GM18511 (cell line): Measurements from ENCODE around the gene PNPLA2.

ENCODE experiments used
- ATAC-seq: cut with Tn5 transposase; IDR thresholded peaks from one replicate; pipeline ENCODE4 v1.9.1; 2021; ENCODE audit warnings: mild to moderate bottlenecking, moderate library complexity; ENCODE audit not compliant: unreplicated experiment

The PNPLA2 gene

DNA sequence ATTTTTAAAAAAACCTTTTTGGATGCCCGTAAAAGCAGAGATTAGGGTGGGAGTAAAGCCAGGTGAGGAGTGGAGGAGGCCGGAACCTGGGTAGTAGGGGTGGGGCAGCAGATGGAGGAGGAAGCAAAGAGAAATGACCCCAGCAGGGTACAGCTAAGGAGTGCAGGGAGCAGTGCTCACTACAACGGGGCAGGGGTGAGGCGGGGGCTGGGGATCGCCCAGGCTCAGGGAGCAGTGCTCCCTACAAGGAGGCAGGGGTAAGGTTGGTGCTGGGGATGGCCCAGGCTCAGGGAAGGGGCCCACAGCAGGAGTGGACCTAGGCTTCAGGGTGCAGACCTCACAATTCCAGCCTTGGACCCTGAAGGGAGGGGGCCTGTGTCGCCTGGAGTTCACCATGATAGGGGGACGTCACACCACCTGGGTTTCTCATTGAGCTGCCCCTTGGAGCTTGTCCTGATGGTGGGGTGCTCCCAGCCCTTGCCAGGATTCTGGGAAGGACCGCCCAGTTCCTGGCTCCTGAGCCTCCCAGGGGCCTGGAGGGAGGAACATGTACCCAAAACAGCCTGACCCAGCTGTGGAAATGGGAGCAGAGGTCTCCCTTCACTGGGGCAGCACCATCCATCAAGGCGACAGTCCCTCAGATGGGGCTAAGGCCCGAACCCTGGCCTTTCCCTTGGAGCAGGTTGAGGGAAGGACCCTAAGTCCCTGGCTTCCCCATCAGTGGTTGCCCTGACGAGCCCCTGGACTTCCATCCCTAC, 2.9 kb upstream of the PNPLA2 start:
- no peak for ATAC-seq

DNA sequence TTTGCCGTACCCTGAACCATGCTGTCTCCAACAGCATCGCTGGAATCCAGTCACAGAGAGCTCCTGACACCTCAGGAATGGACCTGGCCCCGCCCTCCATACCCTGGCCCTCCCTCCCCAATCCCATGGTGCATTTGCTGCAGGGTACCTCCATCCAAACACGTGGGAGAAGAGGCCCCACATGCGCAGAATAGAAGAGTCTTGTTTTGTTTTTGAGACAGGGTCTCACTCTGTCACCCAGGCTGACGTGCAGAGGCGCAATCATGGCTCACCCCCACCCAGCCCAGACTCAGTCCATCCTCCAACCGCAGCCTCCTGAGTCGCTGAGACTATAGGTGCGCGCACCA, 2.3 kb upstream of the PNPLA2 start:
- ATAC-seq = no peak

DNA sequence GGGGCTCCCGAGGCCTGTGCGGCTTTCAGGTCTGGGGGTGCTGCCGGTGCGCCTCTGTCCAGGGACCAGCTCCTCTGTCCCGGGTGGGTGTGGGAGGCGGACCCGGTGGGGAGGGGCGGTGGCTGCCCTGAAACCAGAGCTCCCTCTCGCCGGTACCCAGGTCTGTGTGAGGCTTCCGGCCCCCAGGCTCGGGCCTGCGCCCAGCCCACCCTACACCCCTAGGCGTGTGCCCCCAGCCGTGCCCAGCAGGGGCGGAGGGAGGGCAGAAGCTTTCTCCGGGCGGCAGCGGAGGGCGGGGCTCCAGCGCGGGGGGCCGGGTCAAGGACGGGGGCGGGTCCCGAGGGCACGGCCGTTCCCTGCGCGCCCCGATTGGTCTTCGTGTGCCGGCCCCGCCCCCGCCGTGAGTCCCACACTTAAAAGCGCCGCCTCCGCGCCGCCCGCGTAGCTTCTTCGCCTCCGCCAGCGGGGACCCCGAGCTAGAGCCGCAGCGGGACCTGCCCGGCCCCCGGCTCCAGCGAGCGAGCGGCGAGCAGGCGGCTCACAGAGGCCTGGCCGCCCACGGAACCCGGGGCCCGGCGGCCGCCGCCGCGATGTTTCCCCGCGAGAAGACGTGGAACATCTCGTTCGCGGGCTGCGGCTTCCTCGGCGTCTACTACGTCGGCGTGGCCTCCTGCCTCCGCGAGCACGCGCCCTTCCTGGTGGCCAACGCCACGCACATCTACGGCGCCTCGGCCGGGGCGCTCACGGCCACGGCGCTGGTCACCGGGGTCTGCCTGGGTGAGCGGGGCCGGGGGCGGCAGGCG, 616 bp downstream of the PNPLA2 start:
- ATAC-seq = peak; percentile 71

DNA sequence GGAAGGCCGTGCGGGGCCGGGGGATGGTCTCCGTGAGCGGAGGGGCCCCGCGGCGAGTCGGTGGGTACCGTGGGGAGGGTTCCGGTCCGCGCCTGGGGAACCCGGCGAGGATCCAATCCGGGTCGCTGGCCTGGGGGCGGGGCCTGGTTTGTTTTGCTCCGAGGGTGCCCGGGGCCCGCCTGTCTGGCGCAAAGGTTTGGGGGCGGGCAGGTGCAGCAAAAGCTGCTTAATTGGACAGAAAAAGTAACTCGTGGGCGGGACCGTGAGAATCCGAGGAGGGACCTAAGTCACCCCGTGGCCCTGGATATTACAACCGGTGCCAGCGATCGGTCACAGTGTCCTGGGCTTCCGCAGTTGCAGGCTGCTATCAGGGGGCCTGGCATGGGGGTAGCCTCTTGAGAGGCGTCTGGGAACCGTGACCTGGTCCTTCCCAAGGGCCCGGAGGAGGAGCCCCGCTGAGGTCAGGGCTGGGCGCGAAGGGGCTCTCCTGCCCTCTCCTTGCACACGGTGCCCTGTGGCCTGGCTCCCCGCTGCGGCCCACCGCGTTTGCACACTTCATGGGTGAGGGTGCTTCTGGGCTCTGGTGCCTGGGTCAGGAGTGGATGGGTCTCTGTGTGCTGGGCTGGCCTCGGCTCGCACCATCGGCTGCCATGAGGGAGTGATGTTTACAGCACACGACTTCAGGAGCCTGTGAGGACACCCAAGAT, 1.4 kb downstream of the PNPLA2 start:
- ATAC-seq = peak; percentile 77

DNA sequence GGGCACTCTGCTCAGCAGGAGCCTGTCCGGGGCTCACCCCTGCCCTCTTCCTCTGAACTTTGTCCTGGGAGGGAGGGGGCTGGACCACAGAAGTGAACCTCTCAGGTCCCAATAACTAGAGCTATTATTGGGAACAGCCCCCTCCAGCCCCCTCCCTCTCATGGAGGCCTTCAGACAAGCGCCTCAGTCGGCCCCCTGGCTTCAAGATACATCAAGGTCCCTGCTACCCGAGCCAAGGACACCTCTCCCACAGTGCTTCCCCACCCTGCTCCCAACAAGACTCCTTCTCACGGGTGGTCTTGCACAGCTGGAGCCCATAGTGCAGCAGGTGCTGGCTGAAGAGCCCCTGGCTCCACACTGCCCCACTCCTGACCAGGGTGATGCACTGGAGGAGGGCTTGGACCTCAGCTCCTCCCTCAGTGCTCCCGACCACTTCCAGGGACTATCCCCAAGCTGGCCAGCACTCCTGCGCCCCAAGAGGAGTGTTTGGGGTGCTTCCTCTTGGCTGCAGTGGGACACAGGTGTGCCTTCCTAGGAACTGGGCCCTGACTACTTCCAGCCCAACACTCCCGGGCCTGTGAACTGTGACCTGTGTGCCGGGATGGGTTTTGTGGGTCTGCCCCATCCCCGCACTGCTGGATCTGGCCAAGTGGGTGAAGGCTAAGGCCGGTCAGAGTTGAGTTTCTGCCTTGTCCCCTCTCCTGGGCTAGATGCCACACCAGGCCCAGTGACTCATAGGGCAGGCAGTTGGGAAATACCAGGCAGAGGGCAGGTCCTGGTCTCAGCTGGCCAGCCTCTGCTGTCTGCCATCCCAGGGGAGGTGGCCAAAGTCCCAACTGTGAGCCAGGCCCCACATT, 2.2 kb downstream of the PNPLA2 start:
- ATAC-seq = no peak

DNA sequence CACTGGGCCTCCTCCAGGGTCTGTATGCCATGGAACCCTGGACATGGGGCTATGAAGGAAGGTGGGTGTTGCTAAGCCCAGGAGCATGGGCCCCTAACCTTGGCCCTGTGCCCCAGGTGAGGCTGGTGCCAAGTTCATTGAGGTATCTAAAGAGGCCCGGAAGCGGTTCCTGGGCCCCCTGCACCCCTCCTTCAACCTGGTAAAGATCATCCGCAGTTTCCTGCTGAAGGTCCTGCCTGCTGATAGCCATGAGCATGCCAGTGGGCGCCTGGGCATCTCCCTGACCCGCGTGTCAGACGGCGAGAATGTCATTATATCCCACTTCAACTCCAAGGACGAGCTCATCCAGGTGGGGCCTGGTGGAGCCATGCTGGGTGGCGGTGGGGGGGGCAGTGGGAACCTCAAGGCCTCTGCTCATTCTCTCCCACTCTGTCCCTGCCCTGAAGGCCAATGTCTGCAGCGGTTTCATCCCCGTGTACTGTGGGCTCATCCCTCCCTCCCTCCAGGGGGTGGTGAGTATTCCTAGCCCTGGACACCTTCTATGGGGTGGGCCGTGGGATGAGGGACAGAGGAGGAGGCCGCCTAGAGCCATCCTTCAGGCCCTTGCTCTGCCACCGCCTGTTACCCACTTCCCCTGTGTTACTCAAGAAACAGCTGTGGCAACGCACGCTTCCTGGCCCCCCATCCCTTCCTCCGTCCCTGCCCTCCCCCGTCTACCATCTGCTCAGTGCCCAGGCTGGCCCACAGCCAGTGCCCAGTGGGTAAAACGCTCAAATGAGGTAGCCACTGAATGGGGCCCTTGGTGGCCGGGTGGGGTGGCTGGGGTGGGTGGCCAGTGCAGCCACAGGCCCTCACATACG, 3.0 kb downstream of the PNPLA2 start:
- no peak for ATAC-seq

DNA sequence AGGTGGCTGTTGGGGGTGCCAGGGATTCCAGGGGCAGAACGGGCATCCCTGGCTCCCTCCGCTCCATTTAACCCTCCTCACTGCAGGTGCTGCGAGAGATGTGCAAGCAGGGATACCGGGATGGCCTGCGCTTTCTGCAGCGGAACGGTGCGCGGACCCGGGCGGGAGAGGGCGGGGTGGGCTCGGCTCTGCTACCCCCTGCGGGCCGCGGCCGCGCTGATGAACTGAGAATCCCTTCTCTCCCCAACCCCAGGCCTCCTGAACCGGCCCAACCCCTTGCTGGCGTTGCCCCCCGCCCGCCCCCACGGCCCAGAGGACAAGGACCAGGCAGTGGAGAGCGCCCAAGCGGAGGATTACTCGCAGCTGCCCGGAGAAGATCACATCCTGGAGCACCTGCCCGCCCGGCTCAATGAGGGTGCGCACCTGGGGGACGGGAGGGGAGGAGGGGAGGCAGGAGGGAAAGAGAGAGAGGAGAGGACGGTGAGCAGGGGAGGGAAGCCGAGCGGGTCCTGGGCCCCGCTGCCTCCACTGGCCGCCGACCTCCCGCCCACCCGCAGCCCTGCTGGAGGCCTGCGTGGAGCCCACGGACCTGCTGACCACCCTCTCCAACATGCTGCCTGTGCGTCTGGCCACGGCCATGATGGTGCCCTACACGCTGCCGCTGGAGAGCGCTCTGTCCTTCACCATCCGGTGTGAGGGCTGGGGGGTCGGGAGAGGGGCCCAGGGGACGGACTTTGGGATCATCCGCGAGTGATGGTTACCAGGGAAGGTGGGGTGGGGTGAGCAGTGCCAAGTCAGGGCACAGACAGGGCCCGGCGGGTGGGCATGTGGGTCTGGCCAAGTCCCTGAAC, 5.0 kb downstream of the PNPLA2 start:
- no peak for ATAC-seq

DNA sequence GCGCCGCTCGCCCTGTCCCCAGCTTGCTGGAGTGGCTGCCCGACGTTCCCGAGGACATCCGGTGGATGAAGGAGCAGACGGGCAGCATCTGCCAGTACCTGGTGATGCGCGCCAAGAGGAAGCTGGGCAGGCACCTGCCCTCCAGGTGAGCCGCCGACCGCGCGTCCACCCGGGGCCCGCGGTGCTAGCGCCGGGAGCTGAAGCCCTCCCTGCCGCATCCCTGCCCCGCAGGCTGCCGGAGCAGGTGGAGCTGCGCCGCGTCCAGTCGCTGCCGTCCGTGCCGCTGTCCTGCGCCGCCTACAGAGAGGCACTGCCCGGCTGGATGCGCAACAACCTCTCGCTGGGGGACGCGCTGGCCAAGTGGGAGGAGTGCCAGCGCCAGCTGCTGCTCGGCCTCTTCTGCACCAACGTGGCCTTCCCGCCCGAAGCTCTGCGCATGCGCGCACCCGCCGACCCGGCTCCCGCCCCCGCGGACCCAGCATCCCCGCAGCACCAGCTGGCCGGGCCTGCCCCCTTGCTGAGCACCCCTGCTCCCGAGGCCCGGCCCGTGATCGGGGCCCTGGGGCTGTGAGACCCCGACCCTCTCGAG, 5.7 kb downstream of the PNPLA2 start:
- ATAC-seq = no peak

DNA sequence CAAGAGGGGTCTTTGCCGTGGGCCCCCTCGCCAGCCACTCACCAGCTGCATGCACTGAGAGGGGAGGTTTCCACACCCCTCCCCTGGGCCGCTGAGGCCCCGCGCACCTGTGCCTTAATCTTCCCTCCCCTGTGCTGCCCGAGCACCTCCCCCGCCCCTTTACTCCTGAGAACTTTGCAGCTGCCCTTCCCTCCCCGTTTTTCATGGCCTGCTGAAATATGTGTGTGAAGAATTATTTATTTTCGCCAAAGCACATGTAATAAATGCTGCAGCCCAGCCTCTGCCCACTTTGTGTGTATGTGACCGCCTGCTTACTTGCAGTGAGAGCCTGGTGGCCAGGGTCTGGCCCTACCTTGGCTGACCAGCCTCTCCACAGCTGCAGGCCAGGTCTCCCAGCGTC, 6.2 kb downstream of the PNPLA2 start:
- ATAC-seq = no peak

DNA sequence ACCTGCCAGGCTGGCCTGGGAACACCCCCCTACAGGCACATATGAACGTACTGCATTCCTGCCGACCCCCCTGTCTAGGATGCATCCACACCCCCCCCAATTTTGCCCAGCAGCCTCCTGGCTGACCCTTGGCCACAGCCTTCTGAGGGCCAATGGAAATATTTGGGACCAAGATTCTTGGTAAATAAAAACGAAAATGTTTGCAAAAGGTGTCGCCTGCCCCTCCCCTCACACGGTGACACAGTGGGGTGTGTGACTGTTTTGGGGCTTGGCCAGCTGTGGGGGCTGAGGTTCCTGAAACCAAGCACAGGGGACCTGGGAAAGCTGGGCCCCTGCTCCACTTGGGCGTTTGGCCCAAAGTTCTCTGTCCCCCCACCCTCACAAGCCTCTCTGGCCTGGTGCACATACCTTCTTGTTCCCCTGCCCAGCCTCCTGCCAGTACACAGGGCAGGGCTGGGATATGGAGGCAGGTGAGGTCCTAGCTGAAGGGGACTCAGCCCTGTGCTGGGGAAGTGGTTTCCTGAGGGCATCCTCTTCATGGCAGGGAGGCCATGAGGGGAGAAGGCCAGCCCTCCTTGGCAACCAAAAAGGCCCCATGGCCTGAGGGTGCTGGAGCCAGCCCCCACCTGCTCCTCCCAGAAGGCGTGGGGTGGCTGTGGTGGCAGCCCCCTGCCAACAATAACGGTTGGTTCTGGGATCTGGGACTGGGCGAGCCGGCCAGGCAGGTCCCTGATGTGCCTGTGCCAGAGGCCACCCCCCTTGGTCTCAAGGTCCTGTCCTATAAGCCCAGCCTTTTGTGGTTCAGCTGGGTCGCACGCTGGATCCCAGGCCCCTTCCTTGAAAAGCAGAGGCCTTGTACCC, 6.9 kb downstream of the PNPLA2 start:
- no peak for ATAC-seq

DNA sequence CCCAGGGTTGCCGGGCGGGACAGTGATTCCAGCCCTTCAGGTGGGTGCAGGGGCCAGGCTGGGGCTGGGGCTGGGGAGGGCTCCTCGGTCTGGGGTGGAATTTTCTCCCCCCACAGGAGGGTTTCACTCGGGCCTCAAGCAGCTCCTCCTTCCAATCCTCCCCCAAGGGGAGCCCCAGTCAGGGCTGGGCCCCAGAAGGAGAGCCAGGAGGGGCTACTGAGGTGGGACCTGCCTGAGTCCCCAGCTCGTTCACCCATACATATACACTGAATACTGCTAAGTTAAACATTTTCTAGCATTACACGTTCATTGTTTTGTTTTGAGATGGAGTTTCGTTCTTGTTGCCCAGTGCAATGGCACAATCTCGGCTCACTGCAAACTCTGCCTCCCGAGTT, 7.5 kb downstream of the PNPLA2 start:
- ATAC-seq = no peak

DNA sequence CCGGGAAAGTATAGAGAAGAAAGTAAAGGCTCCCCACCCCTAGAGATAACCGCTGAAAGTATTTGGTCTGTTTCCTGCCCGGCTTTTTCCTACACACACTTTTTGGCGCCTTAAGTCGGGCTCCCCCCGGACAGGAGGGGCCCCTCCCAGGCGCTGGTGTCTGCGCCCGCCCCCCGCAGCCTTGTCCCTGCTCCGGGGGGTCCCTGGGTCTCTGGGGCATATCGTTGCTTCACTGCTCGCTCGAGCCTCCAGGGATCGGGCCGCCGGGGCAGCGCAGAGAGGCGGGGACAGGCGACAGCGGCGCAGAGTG, 8.1 kb downstream of the PNPLA2 start:
- no peak for ATAC-seq

DNA sequence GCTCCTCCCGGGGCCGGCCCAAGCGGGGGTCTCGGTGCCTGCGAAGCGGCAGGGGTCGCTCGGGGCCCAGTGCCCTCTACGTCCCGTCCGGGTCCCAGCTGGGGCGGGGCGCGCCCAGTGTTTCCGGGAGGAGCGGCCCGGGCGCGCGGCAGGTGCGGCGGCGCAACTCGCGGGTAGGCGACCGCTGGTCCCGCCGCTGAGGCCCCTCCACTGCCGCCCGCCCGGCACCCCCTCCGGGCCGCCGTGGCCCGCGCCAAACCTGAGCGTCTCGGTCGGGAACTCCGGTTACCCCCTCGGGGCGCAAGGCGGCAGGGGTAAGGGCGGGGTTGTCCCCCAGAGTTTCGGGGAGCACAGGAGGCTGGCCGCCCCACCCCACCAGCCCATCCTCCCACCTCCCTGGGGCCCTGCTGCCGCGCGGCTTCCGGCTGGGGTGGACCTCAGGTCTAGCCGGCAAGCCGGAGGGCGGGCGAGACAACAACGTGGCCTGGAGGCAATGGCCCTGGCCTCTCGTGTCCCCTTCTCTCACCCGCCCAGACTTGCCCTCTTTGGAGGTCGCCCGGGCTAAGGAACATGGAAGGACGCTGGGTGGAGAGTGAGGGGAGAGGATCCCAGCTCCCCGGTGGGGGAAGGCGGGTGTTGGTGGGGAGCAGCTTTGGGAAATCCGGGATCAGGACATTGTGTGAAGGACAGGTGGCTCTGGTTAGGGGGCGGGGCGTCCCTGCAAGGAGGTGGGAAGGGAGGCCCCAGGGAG, 8.6 kb downstream of the PNPLA2 start:
- ATAC-seq = no peak

DNA sequence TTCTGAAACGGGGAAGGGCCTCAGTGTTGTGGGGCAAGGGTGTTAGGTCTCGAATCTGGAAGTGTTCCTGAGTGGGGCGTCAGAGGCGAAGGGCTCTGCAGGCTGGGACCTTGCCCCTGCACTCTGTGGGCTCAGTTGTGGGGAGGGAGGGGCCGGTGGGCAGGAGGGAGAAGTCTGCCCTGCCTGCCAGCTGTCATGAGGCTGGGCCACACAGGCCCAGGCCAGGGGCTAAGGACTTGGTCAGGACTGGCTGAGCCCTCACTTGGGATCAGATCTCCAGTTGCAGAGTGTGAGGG, 9.1 kb downstream of the PNPLA2 start, which contains the start of gene CRACR2B:
TSS of gene CRACR2B (plus strand) at position 23 of the 296 bp plus-strand sequence. CDS start 689 bp downstream, outside the sequence.
- no peak for ATAC-seq

DNA sequence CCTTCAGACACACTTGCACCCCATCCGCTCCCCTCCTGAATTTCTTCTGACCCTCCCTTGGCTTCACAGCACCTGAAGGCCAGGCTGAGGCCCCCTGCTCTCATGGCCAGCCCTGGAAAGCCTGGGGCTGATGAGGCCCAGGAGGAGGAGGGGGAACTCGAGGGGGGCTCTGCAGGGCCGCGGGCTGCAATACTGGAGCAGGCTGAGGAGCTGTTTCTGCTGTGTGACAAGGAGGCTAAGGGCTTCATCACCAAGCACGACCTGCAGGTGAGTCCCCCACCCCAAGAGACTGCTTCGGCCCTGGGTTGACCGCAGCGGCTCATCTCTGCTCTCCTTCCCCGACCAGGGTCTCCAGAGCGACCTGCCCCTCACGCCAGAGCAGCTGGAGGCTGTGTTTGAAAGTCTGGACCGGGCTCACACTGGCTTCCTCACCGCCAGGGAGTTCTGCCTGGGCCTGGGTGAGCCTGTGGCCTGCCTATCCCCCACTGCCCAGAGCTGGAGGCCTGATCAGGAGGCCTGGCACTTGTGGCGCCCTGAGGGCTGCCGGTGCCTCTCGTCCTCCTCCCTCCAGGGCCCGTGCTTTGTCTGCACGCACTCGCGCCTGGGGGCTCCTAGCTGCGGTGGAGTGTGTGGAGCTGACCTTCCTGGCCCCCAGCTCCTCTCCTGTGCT, 9.9 kb downstream of the PNPLA2 start:
- ATAC-seq = no peak

DNA sequence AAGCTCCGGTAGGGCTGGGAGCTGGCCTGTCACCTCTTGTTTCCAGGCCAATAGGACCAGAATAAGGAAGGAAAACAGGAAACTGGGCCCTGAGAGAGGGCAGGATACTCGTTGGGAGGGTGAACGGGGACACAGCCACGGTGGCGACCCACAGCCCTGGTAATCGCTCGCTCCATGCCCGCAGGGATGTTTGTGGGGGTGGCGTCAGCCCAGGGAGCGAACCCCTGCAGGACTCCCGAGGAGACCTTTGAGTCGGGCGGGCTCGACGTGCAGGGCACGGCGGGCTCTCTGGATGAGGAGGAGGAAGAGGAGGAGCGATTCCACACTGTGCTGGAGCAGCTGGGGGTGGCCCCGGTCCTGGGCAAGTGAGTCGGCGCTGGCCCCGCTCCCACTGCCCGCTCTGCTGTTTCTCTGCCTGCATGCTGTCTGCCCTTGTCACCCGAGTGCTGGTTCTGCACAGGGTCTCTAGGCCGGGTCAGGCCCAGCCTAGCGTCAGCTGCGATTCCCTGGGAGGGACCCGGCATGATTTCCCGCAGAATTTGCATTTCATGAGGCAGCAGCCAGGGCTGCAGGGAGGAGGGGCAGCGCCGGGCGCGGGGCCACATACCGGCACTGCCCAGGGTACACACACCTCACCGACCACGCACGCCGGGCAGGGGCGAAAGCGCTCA, 10.6 kb downstream of the PNPLA2 start:
- ATAC-seq = no peak
